DMS79 treated with DMSO at 0.1 percent for 48 hours (cell line): ENCODE results near the gene LIME1.

ENCODE experiments used
- DNase-seq: peaks from one replicate; lab custom pipeline; 2025; lab: John Stamatoyannopoulos, UW

The LIME1 gene

DNA sequence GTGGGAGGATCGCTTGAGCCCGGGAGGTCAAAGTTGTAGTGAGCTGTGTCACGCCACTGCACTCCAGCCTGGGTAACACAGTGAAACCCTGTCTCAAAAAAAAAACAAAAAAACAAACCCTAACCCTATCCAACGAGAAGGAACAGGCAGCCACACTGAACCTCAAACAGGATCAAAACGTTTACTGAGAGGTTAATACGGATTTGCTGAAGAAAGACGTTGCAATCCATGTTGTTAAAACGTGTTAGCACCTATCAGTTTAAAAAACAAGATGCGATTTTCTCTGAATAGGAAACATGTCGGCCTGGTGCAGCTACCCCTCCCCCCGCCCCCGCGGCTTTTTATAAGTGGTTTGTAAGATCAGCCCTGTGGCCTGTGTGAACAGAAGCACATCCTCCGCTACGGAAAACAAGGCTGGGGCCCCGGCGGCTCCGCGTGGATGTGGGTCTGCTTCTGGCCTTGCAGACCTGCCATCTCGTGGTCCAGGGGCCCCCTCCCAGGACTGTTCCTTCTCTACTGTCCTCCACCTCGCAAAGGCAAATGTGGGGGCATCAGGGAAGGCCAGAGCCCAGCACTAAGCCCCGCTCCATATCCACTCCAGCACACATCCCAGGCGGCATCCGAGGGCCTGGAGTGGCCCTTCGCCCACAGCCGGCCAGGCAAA, 14.5 kb downstream of the LIME1 start:
- DNase-seq, result no peak

DNA sequence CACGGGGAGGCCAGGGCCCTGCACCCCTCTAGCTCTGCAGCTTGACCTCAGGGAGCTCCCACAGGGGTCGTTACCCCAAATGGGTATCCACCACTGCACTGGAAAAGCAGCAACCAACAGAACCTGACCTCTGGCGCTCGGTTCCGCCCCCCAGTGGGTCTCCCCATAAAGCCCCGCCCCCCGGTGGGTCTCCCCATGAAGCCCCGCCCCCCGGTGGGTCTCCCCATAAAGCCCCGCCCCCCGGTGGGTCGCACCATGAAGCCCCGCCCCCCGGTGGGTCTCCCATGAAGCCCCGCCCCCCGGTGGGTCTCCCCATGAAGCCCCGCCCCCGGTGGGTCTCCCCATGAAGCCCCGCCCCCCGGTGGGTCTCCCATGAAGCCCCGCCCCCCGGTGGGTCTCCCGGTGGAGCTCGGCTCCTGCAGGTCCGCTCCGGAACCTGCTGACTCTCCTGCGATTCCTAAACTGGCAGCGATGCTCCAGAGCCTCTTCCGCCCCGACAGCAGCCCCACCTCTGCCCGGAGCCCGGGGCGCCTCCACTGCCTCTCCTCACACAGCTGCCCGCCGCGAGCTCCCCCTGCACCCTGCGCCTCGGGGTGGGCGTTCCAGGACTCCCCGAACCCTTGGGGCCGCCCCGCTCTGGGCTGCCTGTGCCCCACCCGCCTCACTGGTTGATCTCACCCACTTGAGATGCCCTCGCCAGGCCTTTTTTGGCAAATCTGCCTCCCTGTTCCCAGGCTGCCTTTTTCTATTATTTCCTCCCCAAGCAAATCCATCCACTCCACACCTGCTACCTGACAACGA, 15.2 kb downstream of the LIME1 start:
- DNase-seq, result no peak

DNA sequence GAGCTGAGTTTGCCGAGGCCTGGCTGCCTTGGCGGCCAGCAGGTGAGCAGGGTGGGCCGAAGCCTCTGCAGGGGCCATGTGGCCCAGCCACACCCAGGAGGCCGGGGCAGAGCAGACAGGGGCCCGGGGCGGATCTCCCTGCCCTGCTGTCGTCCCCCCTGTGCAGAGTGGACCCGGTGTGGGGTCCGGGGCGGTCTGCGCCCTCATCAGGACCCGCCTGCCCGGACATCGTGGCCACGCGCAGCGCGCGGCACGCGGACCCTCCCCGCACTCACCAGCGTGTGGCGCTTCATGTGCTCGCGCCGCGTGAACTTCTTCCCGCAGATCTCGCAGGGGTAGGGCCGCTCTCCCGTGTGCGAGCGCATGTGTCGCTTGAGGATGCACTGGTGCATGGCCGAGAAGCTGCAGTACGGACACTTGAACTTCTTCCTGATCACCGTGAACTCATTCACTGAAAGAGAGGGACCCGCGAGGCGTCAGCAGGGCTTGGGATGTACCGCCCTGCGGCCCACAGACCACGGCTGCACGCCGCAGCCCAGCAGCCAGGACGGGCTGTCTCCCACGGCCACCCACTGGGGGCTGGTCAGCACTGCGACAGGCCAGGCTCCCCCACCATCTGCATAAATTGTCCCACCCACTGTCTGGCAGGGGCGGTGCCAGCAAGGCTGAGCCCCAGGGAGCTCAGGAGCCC, 16.1 kb downstream of the LIME1 start:
- no peak for DNase-seq

DNA sequence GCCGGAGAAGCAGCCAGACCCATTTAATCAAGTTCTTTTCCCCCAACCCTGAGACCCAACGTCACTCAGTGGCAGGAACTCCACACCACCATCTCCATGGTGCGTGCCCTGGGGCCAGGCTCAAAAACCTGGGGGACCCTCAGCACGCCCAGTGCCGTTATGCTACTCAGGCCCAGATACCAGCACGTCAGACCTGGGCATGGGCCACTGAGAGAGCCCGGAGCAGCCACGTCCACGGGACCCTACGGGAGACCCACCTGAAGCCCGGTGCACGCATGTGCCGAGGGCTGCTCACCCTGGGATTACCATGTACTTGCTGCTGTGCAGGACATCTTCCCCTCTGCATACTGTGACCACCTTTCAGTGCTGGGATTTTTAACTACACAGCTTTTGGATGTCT, 16.9 kb downstream of the LIME1 start:
- DNase-seq, result no peak

DNA sequence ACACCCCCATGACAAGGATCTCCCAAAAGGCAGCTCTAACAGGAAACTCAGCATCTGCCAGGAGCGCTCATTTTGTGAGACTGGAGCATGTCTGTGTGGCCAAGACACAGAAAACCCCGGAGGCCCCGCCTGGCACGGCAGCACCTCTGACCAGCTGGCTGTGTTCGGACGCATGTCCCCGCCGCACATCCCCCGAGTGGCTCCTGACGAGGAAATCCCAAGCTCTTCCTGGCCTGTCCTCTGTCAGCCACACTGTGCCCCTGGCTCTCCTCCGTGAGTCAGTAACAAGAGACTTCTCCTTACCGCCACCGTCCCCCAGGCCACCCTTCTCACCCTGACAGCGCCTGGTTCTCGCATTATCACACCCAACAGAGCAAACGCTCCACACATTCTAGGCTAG, 17.5 kb downstream of the LIME1 start:
- DNase-seq, result no peak

DNA sequence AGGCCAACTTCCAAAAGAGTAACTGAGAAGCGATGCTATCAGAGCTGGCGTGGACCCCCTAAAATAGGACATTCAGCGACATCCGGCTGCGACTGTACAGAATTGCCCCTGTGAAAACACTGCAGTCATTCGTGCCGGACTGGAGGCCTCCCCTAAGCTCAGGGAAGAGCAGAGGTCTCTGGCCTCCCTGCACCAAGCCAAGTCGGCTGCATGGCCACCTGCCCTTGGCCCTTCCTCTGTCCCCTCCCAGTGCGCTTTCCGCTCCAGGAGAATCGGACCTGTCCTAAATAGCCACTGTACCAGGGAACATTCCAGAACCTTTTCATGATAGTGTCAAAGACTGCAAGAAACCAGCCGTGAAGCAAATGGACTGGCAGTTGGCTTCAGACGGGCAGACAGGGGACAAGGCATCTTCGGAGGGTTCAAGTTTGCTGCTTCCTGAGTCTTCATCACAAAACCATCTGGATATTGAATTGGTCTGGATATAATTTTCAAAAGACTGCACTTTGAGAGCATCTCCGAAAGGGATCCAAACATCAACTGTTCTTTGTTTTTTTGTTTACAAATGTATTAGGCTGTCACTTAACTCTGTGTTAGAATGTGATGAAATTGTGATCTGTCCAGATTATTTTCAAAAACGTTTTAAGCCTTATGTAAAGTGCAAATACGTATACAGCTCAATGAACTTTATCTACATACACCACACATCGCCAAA, 19.6 kb downstream of the LIME1 start:
- no peak for DNase-seq

DNA sequence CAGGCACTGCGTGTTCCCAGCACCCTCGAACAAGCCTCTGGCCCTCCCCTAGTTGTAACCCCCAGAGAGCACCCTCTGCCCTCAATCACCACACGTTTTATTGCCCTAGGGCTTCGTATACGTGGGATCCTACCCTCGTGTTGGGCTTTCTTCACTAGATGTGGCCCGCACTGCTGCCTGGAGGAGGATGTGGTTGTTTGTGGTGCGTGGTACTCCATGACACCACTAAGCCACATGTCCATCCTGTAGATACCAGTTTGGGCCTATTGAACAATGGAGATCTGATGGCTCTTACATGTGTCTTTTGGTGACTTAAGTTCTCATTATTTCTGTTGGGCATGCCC, 20.2 kb downstream of the LIME1 start:
- no peak for DNase-seq

DNA sequence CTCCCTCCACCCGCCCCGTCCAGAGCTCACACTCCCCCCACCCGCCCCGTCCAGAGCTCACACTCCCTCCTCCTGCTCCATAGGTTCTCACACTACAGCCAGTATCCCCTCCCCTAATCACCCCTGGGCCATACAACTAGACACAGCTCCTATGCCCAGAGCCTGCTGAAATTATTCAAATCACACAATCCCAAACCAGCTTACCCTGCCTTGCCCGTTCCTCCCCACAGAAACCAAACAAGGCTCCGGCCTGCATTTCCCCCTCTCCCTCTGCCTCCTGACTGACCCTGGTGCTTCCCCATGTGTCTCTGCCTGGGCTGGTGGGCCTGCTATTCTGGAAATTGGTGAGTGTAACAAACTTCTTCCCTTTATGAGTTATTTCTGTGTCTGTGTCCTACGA, 21.7 kb downstream of the LIME1 start:
- no peak for DNase-seq

DNA sequence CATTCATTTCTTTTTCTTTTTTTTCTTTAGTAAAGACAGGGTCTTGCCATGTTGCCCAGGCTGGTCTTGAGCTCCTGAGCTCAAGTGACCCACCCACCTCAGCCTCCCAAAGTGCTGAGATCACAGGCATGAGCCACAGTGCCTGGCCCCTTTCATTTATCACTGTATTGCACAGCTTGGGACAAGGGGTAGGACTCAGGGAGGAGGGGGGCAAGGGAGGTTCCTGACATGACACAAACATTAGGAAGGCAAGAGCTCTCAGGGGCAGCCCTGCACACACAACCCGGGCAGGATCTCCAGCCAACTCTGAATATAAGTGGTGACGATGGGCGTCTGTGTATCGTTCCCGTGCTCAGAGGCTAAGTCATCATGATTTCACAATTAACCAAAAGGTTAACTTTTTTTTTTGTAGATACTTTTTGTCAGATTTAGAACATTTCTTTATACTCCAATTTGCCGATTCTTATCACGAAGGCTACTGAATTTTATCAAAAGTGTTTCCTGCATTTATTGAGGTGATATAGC, 23.0 kb downstream of the LIME1 start:
- DNase-seq, result no peak

DNA sequence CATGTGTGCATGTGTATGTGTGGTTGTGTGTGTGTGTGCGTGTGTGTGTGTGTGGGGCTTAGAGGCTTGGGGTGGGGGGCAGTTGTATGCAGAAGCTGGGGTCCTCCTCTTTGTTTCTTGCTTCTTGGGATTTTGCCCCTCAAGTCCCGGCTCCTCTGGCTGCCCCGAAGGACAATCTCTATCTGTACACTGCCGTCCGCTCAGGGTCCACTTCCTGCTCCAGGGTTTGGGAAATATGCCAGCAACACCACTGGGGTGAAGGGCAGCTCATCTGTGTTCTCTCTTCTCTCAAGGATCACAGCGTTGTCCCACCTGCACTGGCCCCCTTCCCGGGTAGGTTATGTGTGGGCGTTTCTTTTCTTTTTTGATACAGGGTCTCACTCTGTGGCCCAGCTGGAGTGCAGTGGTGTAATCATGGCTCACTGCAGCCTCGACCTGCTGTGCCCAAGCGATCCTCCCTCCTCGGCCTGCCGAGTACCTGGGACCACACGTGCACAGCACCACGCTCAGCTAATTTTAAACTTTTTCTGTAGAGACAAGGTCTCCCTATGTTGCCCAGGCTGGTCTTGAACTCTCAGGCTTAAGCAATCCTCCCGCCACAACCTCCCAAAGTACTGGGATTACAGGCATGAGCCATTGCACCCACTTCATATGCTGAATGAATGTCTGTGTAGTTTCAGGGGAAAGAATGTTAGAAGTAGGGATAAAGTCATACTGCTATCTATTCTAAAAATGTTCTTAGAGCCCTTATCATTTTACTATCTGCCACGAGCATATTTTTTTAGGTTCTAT, 28.8 kb downstream of the LIME1 start:
- no peak for DNase-seq

DNA sequence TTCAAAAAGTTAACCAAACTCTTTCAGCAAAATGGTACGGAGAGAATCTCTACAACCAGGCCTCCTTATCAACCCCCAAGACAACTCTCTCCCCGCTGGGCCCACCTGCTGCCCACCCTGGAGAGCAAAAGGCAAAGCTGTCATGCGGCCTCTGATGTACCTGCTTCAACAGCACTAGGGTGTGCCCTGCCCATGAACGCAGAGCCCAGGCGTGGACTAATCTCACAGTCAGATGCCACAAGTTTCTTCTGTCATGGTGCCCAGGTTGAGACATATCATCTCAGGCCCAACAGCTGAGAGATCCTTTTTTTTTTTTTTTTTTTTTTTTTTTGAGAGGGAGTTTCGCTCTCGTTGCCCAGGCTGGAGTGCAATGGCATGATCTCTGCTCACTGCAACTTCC, 29.4 kb downstream of the LIME1 start:
- no peak for DNase-seq

DNA sequence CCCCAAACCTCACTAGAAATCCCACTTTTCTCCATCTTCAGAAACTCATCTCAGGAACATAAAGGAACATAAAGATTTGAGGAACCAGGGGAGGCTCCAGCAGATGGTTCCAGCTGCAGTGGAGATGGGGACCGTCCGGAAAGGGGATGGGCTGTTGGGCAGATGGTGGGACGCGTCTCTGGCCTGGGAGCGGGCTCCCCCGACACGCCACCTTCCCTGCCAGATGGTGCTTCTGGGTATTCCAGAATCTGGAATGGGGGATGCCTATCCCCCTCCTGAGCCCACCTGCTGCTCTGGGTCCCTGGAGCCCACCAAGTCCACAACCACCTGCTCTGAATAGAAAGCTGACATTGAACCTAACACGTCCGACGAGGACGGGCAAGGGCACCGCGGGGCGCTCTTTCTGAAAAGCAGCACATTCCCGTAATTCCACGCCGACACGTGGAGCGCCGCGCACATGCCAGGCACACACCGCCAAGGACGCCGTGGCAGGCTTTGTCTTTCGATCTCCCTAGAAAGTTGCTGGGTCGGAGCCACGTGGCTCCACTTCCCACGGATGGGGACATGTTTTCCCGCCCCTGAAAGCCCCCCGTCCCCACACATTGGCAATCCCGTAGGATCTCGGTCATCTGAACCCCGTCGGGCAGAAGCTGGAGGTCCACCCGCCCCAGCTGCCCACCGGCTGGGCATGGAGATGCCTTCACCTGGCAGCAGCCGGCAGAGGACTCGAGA, 30.4 kb downstream of the LIME1 start:
- no peak for DNase-seq

DNA sequence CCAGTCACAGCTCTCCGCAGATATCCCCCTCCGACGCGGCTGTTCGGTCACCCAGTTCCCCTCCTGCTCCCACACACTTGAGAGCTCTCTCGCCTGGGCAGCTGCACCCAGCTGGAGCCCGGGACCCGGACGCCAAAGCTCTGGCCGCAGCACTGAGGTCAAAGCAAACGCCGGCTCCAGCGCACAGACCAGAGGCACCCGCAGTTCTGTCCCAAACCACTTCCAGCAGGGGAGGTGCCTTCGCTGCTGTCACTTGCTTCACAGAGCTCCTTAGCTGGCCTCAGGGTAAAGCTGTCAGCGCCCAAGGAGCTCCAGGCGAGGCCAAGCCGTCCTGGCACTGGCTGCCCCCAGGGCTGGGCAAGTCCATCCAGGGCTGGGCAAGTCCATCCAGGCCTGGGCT, 31.0 kb downstream of the LIME1 start:
- DNase-seq, result no peak

DNA sequence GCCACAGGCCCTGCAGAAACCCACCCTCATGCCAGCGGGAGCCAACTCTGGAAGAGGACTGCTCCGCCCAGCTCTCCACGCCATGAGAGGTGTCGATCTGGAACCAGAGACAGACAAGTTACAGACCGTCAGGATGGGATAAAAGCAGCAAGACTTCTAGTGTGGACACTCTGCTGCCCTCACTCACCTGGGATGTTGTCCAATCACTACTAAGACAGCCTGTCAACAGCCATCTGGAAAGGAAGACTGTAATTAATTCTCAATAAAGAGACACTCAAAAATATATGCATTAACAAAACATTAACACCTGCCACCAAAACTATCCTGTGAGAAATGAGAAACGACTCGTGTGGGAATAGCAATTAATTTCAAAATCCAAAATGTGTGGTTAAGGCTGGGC, 31.4 kb downstream of the LIME1 start:
- no peak for DNase-seq

DNA sequence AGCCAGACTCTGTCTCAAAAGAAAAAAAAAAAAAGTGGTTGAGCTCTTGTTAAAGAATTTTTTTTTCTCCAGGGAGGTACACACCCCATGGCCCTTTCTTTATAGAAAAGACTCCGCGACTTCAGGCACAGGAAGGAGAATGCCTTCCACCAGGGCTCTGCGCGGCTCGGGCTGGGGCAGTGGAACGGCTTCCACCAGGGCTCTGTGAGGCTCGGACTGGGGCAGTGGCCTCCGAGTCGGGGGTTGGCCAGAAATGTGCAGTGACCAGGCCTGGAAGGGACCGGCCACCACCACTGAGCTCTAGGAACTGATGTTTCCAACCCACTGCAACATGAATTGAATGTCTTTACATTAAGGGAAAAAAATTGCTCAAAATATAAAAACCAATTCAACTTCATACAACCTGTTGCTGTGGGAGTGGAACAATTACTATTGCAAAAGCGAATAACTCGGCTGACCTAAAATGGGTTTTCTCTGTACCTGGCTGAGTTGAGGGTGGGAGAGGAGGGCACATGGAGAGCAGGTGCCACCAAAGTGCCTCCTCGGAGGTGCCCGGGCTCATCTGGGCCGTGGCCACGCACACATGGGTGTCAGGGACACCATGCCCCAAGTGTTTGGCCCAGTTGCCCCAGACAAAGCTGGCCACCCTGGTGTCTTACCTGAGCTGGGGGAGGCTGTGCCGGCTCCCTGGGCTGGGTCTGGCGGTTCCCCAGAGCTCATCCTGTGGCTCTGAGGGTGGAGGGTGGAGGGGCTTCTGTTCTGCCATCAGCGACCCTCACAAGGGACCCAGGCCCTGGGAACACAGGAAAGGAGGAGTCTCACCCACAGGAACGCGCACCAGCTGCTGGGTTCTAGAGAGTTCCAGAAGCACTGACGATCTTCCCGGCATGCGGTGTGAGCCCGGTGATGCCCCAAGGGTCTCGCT, 32.4 kb downstream of the LIME1 start:
- no peak for DNase-seq

DNA sequence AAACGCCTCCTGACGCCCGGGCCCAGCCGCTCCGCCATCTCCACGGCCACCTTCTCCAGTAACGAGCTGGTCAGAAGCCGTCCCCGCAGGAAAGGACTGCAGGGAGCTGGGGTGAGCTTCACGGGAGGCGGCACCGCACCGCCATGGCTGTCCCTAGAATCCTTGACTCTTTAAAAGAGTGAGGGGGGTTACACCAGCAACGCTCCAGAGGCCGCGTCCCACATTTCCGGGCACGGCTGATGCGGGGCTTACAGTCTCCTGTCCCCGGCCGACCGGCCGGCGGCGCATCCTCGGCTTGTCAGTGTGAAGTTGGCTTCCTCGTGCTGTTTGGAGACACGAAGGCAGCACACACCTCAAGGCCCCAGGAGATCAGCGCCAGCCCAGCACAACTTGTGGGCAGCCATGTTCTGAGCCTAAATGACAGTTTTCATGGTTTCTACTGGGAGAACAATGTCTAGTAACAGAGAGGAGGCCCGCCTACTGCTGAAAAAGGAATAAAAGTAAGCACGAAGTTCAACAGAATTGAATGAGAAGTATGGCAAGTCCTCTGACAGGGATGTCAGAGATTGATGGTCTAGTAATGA, 33.5 kb downstream of the LIME1 start:
- DNase-seq, result no peak

DNA sequence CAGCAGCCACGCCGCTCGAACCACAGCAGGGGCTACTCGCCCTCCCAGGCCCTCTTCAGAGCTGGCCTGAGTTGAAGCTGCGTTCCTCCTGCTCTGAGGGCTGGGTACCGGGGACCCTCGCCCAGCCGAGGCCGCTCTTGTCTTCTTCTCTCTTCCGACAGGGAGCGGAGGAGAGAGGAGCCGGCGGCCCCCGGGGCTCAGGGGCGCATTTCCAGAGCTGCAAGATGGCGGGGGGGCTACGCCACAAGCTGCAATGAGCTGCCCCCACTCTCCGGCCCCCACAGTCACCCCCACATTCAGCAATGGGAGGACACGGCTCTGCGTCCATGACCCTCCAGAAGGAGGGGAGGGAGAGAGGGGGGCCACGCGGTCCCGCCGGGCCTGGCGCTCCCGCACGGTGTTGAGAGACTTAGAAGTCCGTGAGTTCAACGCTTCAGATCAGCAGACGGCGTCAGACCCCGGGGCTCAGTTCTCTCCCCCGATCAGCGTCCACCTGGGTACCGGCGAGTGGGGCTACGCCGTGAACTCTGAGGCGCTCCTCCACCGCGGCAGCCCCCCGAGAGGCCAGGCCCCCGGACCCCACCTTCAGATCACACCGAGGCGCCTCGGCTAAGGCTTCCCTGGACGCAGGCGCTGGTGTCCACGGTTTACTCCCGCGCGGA, 34.7 kb downstream of the LIME1 start:
- no peak for DNase-seq

DNA sequence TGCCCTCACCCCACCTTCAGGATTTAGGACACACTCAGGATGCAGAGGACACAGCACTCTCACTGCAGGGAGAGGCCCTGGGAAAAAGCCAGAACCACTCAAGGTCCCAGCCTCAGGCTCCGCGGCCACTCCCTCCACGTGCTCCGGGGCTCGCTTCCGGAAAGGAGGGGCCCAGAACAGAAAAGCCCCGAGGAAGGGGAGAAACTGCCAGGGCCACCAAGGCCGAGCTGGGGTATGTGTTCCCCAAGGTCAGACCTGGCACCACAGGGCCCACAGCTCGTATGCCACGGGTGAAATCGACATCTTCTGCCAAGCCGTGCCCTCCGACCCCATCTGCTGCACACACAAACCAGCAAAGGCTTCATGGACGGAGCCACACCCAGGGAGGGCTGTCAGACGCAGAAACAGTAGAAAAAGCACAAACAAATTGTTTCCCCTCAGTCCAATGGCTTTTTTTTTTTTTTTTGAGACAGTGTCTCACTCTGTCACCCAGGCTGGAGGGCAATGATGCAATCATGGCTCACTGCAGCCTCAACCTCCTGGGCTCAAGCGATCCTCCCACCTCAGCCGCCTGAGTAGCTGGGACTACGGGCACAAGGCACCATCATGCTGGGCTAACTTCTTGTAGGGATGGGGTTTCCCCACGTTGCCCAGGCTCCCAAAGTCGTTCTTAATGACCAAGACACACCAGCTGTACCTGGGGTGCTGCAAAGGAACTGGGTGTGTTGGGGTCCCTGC, 36.5 kb downstream of the LIME1 start:
- no peak for DNase-seq
